K562 (cell line): ENCODE results near the gene GFRA1.

Experiments used
- BMI1 ChIP-seq: fragments of 150-350 bp; IDR thresholded peaks from 2 replicates; pipeline ENCODE4 v1.6.1; 2014; ENCODE audit warnings: low read length
- CHD2 ChIP-seq: IDR thresholded peaks from 2 replicates; pipeline ENCODE4 v1.6.1; 2011; ENCODE audit warnings: low read depth, low read length
- FOXJ3 ChIP-seq: sonication (generic); formaldehyde crosslinking; IDR thresholded peaks from 2 replicates; pipeline ENCODE4 v1.4.0; 2020; ENCODE audit warnings: mild to moderate bottlenecking, missing genetic modification reagents
- KDM1A ChIP-seq, 2 experiments: fragments of 450-650 bp; IDR thresholded peaks; 2 replicates each; pipeline ENCODE4 v1.6.1; 2016; ENCODE audit warnings: mild to moderate bottlenecking in 2 of 2
- LEF1 ChIP-seq: fragments of 450-650 bp; IDR thresholded peaks from 2 replicates; pipeline ENCODE4 v1.6.1; 2016; ENCODE audit warnings: mild to moderate bottlenecking
- MEIS2 ChIP-seq: fragments of 450-650 bp; IDR thresholded peaks from 2 replicates; pipeline ENCODE4 v1.6.1; 2014; ENCODE audit warnings: mild to moderate bottlenecking; ENCODE audit not compliant: partially characterized antibody
- NR2C2 ChIP-seq, 2 experiments: fragments of 200-800 bp in 1 of 2; sonication (Bioruptor generic) in 1 of 2; sonication (generic) in 1 of 2; formaldehyde crosslinking in 1 of 2; IDR thresholded peaks; 2 replicates each; pipeline versions ENCODE4 v1.6.1 to v1.8.0; 2016 to 2022; ENCODE audit warnings: mild to moderate bottlenecking in 1 of 2, missing compliant biosample characterization in 1 of 2, missing genetic modification characterization in 1 of 2, missing genetic modification reagents in 1 of 2
- RFX5 ChIP-seq: IDR thresholded peaks from 2 replicates; pipeline ENCODE4 v1.6.1; 2011; ENCODE audit warnings: low read depth, mild to moderate bottlenecking, improper control_type of control experiment, low read length
- TAF1 ChIP-seq: IDR thresholded peaks from 2 replicates; pipeline ENCODE4 v1.6.1; 2011; ENCODE audit warnings: mild to moderate bottlenecking, low read length, moderate library complexity; ENCODE audit not compliant: insufficient read depth, control insufficient read depth, severe bottlenecking; ENCODE audit errors: extremely low read depth
- ZNF239 ChIP-seq: fragments of 250-450 bp; sonication (Bioruptor Pico); IDR thresholded peaks from 2 replicates; pipeline ENCODE4 v1.4.0; 2020; ENCODE audit warnings: mild to moderate bottlenecking
- ZNF785 ChIP-seq: fragments of 250-450 bp; sonication (Bioruptor Pico); IDR thresholded peaks from 2 replicates; pipeline ENCODE4 v1.4.0; 2020; ENCODE audit warnings: mild to moderate bottlenecking
- ZSCAN32 ChIP-seq: fragments of 450-650 bp; formaldehyde crosslinking; IDR thresholded peaks from 2 replicates; pipeline ENCODE4 v1.4.0; 2020; ENCODE audit warnings: mild to moderate bottlenecking, moderate library complexity
- TF ChIP-seq, protein P1 (sequence below): sonication (generic); formaldehyde crosslinking; IDR thresholded peaks from 2 replicates; pipeline ENCODE4 v1.8.1; 2023; ENCODE audit warnings: mild to moderate bottlenecking, missing genetic modification reagents

- no peak for TF ChIP-seq NR2C2 (CRISPR knock-in tag; IDR thresholded peaks at IDR 0.05)
- no peak for TF ChIP-seq NR2C2 (tag; IDR thresholded peaks at IDR 0.05)
- TF ChIP-seq, protein P1, sequence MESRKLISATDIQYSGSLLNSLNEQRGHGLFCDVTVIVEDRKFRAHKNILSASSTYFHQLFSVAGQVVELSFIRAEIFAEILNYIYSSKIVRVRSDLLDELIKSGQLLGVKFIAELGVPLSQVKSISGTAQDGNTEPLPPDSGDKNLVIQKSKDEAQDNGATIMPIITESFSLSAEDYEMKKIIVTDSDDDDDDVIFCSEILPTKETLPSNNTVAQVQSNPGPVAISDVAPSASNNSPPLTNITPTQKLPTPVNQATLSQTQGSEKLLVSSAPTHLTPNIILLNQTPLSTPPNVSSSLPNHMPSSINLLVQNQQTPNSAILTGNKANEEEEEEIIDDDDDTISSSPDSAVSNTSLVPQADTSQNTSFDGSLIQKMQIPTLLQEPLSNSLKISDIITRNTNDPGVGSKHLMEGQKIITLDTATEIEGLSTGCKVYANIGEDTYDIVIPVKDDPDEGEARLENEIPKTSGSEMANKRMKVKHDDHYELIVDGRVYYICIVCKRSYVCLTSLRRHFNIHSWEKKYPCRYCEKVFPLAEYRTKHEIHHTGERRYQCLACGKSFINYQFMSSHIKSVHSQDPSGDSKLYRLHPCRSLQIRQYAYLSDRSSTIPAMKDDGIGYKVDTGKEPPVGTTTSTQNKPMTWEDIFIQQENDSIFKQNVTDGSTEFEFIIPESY (CRISPR knock-in tag): no peak
- no peak for TF ChIP-seq RFX5
- TF ChIP-seq MEIS2: no peak
- no peak for TF ChIP-seq ZSCAN32 (CRISPR knock-in tag)
- TF ChIP-seq KDM1A (IDR thresholded peaks at IDR 0.05): no peak
- no peak for TF ChIP-seq ZNF239 (CRISPR knock-in tag)
- TF ChIP-seq LEF1: no peak
- no peak for TF ChIP-seq CHD2
- no peak for TF ChIP-seq FOXJ3 (CRISPR knock-in tag)
- TF ChIP-seq TAF1: no peak
- no peak for TF ChIP-seq ZNF785 (CRISPR knock-in tag)
- no peak for TF ChIP-seq BMI1
These were observed 192.5 kb downstream of the GFRA1 start for GRCh38 chr10:116080553-116080952.
